Measurements from ENCODE around the gene TLE2.

TLE2 gene

DNA sequence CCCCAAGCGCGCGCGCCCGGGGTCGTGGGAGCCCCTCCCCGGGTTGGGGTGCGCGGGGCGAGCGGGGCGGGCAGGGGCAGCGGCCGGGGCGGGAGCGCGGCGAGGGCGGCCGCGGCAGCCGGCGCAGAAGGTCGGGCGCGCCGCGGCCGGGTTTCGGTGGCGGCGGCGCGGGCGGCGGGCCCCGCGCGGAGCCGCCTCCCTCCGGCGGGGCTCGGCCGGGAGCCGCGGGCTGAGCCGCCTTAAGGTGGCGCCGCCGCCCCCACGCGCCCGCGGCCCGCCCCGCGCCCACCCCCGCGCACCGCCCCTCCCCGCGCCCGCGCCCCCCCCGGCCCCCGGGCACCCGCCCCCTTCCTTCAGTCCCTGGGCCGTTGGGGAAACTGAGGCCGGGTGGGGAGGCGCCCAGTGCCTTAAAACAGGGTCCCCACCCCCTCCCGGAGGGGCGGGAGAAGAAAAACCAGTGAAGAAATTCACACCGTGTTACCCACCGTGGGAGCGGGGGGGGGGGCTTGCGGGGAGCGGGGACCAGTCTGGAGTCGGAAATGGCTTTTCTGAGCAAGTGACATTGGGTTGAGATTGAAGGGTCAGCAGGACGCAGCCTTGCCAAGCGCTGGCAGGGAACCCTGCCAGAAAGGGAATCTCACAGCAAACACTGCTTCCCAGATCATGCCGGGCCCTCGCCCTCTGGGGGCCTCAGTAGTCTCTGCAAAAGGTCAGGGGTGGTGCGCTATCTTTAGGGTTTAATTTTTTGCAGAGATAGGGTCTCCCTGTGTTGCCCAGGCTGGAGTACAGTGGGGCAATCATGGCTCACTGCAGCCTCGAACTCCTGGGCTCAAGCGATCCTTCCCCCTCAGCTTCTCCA, at the start of gene TLE2:
Gene TLE2 (minus strand): TSS at position 216 of the 859 bp plus-strand sequence. CDS start 376 bp downstream, outside the sequence.
- no peak for DNase-seq

DNA sequence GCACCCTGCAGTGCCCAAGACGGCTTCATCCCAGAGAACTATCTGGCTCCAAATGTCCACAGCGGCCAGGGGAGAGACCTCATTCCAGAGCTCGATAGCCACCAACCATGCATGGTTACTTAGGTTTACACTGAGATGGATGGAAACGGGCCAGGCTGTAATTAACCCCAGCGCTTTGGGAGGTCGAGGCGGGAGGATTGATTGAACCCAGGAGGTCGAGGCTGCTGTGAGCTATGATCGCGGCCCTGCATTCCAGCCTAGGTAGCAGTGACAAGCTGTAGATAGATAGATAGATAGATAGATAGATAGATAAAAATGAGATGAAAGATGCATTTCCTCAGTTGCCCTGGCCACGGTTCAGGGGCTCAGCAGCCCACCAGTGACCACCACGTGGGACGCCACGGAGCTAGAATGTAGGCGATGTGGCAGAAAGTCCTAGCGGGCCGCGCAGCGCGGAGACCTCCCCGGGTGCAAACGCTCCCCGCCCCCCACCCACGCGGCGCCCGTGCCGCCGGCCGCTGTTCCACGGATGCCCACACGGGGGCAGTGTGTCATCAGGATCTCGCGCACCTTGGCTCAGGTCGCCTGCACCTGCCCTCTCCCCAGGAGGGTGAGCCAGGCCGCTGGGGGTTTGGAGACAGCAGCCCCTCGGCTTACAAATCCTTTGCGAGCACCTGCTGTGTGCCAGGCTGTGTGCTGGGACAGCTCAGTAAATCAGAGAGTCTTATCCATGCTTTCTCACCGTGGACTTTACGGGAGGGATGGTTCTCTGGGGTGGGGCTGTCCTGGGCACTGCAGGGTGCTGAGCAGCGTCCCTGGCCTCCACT, 46.7 kb upstream of the TLE2 start:
- peak in 1 of 2 donors; percentile 19 for DNase-seq

DNA sequence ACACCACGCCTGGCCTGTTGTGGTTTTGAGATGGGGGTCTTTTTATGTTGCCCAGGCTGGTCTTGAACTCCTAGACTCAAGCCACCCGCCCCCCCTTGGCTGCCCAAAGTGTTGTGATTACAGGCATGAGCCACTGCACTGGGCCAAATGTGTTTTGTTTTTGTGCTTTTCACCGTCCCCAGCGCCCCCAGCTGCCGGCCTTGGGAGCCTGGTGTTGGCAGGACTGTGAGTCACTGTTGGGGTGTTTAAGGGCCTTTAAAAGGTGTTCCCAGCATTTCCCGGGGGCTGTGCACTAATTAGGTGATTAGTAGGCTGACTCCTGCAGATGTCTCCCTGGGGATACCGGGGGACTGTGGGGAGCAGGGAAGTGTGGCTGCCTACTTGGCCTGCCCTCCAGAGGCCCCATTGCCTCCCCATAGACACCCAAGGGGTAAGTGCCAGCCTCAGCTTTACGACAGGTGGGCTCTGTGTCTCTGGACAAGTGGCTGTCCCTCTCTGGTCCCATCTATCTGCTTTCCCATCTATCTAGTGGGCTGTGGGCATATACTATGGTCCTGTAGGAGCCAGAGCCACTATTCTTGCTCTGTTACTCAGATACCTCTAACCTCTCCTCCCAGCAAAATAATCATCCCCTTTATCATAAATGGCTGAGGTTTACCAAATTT, 45.0 kb upstream of the TLE2 start:
- DNase-seq: no peak

DNA sequence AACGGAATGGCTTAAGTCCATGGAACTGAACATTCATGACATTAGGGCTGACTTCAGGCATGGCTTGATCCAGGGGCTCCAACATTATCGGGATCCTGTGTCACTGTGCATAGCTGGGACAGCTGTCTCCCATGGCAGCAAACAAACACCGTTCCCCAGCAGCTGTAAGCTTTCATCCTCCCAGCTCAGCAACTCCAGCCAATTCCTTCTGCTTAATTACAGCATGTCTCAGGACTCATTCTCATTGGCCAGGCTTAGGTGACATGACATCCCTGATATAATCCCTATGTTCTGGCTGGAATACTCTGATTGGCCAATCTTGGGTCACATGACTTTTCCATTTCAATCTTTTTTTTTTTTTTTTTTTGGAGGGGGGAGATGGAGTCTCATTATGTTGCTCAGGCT, 44.1 kb upstream of the TLE2 start:
- no peak for DNase-seq

DNA sequence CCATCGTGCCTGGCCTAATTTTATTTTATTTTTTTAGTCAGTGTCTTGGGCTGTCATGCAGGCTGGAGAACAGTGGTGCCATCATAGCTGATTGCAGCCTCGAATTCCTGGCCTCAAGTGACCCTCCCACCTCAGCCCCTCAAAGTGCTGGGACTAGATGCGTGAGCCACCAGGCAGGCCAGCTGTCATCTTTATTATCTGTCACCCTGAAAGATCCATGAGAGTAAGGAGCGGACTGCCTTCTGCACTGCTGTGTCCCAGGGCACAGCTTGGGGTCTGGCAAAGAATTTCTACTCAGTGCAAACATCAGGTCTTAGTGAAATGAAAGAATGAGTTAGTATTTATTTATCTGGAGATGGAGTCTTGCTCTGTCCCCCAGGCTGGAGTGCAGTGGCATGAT, 42.7 kb upstream of the TLE2 start:
- no peak for DNase-seq

DNA sequence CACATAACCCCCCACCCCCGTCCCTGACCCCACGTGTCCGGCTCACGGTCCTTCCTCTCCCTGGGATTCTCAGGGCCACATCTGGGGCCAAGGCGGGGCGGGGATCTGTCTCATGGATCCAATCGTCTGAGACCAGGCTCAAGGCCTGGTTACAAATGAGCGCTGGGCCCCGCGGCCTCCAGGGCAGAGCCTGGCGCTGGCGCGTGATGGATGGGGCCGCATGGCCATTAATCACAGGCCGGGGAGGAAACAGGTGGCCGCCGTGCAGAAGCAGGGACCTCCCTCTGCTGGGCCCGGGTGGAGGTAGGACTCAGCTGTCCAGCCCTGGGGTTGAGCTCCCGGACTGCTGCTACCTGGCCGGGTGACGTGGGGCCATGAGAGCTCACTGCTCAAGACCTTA, 39.0 kb upstream of the TLE2 start:
- no peak for DNase-seq

DNA sequence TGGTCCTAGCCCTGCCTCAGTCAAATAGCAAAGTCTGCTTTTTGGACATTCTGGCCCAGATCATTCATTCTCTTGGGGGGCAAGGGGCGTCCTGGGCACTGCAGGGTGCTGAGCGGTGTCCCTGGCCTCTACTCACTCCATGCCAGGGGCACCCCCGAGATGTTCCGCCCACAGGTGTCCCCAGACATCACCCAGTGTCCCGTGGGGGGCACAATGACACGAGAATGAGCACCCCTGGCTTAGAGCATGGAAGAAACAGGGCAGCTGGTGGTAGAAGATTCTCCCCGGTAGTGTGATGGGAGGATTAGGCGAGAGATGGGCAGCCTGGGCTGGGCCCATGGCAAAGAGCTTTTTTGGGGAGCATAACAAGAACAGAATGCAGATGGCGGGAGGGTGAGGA, 38.5 kb upstream of the TLE2 start:
- DNase-seq: no peak

DNA sequence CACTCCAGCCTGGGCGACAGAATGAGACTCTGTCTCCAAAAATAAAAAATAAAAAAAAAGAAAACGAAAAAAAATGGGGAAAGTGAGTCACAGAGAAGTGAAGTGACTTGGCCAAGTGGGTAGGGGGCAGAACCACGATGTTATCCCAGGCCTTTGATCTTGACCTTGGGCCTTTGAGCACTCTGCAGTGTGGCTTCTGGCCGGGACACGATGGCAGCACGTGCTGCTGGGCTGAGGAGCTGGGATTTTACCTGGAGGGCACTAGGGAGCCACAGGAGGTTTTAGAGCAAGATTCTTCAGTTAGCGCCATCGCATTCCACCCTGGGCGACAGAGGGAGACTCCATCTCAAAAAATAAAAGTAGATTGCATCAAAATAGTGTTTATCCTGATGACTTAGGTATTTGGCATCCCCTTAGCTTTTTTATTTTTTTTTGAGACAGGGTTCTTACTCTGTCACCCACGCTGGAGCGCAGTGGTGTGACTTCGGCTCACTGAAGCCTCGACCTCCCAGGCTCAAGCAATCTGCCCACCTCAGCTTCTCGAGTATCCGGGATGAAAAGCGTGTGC, 37.5 kb upstream of the TLE2 start:
- DNase-seq: no peak

DNA sequence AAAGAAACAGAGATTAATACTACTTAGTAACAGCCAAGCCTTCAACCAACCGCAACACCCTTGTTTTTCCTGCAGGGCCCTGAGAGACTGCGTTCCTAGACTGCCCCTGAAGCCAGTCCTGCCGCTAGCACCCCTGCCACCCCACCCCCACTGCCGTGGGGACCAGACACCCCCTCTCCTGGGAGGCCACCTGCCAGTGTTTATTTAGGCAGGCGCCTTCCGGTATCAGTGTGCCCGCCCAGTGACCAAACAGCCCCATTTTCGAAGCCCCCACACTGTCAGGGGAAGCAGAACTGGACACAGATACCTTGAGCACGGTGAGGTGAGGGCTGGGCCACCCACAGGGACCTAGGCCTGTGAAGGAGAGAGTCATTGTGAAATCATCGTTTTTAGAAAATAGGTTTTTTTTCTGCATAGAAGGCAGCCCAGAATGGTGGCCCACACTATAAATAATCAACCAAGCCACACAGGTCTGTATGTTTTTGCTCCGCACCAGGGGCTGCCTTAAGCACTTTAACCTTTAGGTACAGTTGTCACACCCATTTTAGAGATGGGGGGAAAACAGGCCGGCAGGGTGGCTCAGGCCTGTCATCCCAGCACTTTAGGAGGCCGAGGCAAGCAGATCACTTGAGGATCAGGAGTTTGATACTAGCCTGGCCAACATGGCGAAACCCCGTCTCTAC, 36.7 kb upstream of the TLE2 start:
- DNase-seq: no peak

DNA sequence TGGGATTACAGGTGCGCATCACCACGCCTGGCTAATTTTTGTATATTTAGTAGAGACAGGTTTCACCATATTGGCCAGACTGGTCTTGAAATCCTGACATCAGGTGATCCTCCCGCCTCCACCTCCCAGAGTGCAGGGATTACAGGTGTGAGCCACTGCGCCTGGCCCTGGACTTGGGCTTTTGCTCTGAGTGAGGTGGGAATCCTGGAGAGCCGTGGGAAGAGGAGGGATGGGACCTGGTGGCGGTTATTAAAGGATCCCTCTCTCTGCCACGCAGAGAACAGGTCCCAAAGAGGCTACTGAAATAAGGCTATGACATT, 34.9 kb upstream of the TLE2 start:
- no peak for DNase-seq

DNA sequence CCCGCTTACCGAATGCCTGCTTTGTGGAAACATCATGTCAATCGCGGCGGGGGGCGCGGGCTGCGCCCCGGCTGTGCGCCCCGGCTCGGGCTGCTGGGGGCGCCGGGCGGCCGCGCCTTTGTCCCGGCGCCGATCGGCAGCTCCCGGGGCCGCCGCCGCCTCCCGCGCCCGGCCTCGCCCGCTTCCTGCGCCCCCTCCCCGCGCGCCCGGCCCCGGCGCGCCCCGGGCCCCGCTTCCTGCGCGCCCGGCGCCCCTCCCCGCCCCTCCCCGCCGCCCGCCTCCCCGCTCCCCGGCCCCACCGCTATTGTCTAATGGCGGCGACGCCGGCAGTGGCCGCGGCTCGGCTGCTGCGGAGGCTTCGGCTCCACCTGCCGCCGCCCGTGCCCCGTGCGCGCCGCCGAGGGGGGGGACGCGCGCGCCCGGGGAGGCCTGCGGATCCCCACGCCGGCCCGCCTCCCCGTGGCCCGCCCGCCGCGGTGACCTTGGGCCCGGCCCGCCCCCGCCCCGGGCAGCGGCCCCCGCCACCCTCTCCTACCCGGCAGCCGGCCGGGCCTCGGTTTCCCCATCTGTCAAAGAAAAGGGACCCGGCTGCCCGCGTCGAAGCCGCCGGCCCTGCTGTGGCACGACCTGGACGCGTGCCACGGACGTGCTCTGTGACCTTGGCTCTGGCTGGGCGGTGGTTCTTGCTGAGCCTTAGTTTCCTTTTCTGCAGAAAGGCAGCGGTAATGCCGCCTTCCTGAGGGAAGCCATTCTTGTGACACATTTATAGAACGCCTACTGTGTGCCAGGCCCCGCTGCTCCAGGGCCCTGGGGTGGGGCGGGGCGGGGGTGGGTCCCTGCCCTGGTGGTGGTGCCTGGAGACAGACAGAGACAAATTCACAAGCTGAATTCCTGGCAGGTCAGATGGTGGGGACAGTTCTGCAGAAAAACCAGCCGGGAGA, 33.4 kb upstream of the TLE2 start, which contains the start of gene TLE5:
Gene TLE5 (minus strand): TSS at position 331 of the 941 bp plus-strand sequence. CDS start 295 bp downstream, at position 36.
- peak in 1 of 2 donors; percentile 22 for DNase-seq

DNA sequence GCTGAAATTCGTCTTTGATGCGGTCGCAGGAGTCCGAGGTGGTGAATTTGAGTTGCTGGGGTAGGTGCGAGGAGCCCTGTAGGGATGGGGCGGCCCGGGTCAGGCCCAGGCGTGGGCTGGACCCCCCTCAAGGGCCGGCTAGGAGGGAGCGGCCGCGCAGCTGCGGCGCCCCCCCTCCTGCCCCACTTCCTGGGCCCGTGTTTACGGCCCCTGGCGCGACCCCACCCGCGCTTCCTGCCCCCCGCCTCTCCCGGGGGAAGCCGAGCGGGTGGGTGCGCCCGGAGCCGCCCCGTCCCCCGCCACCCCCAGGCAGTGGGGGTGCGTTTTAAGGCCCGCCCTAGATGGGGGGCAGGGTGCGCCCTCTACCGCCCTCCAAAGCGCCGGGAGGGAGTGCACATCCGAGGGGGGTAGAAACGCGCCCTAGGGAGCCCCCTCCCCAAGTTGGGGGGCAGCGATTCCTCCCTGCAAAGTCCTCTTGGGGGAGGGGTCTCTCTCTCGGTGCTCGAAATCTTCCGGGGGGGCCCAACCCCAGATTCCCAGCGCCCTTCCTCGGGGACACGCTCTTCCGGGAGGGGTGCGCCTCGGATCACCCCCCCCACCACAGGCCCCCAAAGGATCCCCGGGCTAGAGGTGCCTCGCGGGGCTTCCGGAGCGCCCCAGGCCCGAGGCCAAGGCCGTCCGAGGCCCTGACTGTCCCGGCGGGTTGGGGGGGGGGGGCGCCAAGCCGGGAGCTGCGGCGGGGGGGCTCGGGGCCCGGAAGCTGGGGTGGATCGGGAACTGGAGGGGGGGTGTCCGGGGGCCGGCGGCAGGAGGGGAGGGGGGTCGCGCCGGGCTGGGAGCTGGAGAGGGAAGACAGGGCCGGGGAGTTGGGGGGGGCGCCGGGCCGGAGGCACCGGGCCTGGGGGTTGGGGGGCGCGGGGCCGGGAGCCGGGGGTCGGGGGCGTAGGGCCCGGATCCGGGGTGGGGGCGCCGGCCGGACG, 32.4 kb upstream of the TLE2 start:
- peak; percentile 37 to 47 for DNase-seq

DNA sequence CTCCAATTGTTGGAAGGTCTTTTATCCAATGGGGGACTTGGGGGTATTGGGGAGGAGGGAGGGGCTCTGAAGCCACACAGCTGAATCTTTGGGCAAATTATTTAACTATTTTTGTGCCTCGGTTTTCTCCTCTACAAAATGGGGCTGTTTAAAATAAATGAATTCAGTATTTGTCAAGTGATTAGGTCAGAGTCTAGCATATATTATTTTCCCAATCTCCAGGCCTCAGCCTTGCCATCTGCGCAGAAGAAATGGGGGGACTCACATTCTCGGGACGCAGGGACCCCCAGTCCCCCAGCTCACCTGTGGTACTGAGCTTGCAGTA, 31.7 kb upstream of the TLE2 start:
- DNase-seq: no peak

DNA sequence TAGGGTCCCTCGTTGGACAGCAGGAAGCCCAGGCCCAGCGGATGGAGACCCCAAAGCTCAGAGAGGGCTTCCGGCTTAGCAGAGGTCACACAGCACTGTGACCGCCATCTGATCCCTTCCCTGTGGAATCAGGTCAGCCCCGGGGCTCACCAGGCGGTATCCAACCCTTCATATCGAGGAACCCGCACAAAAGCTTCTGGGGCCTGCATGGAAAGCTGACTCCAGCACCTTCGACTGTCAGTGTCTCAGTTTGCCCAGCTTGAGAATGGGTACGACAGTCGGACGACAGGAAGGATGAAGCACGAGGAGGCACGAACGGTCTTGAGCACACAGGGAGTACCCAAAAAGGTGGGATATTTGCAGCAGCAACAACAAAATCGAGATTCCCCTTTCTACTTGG, 30.6 kb upstream of the TLE2 start:
- DNase-seq: no peak

DNA sequence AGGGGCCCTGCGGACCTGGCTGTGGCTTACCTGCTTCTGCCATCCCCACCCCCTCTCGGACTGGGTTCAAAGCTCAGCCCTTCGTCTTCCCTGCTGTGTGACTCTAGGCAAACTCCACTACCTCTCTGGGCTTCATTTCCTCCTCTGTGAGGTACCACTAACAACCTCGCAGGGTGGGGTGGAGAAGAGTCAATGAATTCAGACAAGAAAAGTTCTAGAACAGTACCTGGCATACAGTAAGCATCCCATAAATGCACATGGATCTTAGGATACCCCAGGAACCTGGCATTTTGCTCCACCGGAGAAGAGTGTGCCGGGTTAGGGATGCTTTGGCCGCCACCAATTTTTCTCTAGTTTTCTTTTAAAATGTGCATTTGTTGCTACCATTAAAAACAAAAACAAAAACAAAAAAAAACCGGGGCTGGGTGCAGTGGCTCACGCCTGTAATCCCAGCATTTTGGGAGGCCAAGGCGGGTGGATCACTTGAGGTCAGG, 29.8 kb upstream of the TLE2 start:
- no peak for DNase-seq

DNA sequence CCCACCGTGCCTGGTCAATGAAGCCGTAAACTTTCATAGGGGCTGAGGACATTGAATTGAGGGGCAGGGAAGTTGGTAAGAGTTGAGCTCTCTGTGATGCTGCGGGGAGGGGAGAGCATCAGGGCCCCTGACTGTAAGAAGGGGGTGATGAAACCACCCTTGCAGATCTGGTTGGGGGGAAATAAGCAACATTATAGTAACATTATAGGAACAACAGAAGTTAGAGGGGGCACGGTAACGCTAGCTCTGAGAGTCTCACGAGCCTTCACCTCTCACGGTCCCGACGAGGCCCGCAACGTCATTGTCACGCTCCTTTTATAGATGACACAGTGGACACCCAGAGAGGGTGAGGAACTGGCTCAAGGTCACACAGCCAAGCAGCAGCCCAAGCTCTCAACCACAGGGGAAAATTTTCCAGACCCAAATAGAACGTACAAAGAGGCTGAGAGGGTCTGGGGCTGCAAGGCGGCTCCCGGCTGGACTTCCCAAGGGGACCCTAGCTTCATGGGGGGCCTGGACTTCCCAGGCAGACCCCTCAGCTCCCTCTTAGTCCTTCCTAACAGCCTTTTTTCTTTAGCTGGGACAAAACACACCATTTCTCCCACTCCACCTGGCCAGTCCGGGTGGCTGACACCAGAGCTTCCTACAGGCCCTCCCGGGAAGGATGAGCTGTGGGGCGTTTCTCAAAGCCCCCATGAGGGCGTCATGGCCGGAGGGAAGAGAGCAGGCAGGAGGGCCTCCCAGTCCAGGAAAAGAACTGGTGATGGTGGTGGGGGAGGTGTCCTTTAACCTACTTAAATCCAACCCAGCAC, 29.1 kb upstream of the TLE2 start:
- DNase-seq: no peak

DNA sequence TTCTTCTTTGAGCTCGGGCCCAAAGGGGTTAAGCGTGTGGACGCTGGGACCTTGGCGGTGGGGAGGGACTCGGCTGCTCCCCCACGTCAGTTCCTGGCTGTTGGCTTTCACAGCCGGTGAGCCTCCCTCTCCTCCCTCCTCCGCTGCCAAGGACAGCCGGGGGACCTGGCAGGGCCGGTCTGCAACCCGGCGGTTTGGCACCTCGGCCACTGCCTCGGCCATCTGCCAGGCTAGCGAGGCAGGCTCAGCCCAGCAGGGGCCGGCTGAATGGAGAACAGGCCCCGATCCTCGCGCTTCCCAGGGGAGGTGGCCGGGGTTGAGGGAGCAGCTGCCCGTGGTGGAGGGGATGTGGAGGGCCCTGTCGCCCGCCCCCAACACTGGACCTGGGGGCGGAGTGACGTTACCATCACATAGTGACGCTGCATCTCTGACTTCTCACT, 28.2 kb upstream of the TLE2 start:
- no peak for DNase-seq

DNA sequence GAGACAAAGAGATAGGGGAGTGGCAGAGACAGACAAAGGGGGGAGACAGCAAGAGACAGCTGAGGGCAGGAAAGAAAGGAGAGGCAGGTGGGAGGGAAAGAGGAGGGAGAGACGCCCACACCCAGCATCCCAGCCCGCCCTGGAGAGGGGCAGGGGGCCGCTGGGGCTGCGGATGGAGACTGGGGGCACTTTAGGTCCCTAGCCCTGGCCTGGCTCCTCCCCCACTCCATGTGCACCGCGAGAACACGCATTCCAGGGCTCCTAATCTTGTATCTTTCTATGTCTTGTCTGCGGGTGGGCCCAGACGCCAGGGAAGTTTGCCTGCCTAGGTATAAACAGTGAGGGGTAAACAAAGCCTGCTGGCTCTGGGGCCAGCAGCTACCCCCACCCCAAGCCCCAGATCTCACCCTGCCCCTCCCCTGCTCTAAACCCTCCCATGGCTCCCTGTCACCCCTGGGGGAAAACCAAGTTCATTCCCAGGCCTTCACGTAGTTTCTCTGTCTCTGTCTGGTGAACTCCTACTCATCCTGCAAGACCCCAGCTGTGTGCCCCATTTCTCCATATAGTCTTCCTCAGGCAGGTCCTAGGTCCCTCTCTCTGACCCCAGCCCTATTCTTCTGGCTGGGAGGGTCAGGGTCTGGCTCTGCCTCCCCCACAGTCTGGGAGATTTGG, 27.5 kb upstream of the TLE2 start:
- DNase-seq: no peak

Measured in bone marrow (tissue), 2 donors.